Smooth muscle cell (in vitro differentiated cells): Measurements from ENCODE around the gene PRKAG1. TPM values are rescaled to one million over a fixed set of nuclear protein-coding genes. Genes with fewer than 3 reads are reported as not detected.

ENCODE experiments used
- DNase-seq: peaks from one replicate; lab custom pipeline; 2025; ENCODE audit not compliant: unreplicated experiment; lab: John Stamatoyannopoulos, UW
- H2AFZ ChIP-seq: fragments of 200-600 bp; sonication (generic); 2 replicates; pipeline ENCODE4 v1.6.0; 2016; ENCODE audit warnings: antibody characterized with exemption, low read depth, mild to moderate bottlenecking
- H3F3A ChIP-seq: fragments of 200-600 bp; sonication (generic); 2 replicates; pipeline ENCODE4 v1.6.0; 2017; ENCODE audit warnings: antibody characterized with exemption, low read depth
- H3K27ac ChIP-seq: fragments of 200-600 bp; sonication (generic); 2 replicates; pipeline ENCODE4 v1.5.1; 2016; ENCODE audit warnings: low read depth, mild to moderate bottlenecking
- H3K27me3 ChIP-seq: fragments of 200-600 bp; sonication (generic); 2 replicates; pipeline ENCODE4 v1.6.1; 2016; ENCODE audit warnings: low read depth, mild to moderate bottlenecking
- H3K36me3 ChIP-seq: fragments of 200-600 bp; sonication (generic); 2 replicates; pipeline ENCODE4 v1.5.1; 2016; ENCODE audit warnings: low read depth
- H3K4me1 ChIP-seq: fragments of 200-600 bp; sonication (generic); 2 replicates; pipeline ENCODE4 v1.5.1; 2016; ENCODE audit warnings: low read depth
- H3K4me2 ChIP-seq: fragments of 200-600 bp; sonication (generic); 2 replicates; pipeline ENCODE4 v1.6.0; 2016; ENCODE audit warnings: mild to moderate bottlenecking
- H3K4me3 ChIP-seq: fragments of 200-600 bp; sonication (generic); 2 replicates; pipeline ENCODE4 v1.5.1; 2016; ENCODE audit warnings: mild to moderate bottlenecking
- H3K79me2 ChIP-seq: fragments of 200-600 bp; sonication (generic); 2 replicates; pipeline ENCODE4 v1.6.0; 2016; ENCODE audit warnings: low read depth, mild to moderate bottlenecking
- H3K9ac ChIP-seq: fragments of 200-600 bp; sonication (generic); 2 replicates; pipeline ENCODE4 v1.6.0; 2016; ENCODE audit warnings: low read depth
- H3K9me3 ChIP-seq: fragments of 200-600 bp; sonication (generic); replicated peaks from 2 replicates; pipeline ENCODE4 v1.5.1; 2016; ENCODE audit warnings: low read depth
- H4K20me1 ChIP-seq: fragments of 200-600 bp; sonication (generic); 2 replicates; pipeline ENCODE4 v1.6.0; 2016; ENCODE audit warnings: low read depth
- WGBS: methylation state at CpG from one replicate; pipeline ENCODE4 v1.1.7; 2016; ENCODE audit warnings: low lambda C conversion rate; 5-methylcytosine and 5-hydroxymethylcytosine counted together
- polyA plus RNA-seq: library from polyadenylated mRNA; unstranded; fragments of >200 nt; fragmentation: Nextera tagmentation; extraction: Ambion mirVana; gene quantifications from 2 replicates; pipeline ENCODE4 v1.2.1, GENCODE V29; 2016
- total RNA-seq: library from RNA; depleted of rRNA; stranded (reverse); fragments of >200 nt; gene quantifications from 2 replicates; pipeline ENCODE4 v1.2.3, GENCODE V29; 2014
- TF ChIP-seq, protein P1 (sequence below): fragments of 200-600 bp; sonication (generic); IDR thresholded peaks from 2 replicates; pipeline ENCODE4 v1.5.1; 2017; ENCODE audit warnings: borderline replicate concordance, mild to moderate bottlenecking, antibody characterized with exemption; ENCODE audit not compliant: insufficient read depth, poor library complexity, severe bottlenecking

PRKAG1 gene
- total and polyA plus RNA-seq, 2 experiments from 2014 or later = 42.5 to 62.6 TPM

GRCh38 chr12:48961801-48962200, 56.8 kb downstream of the PRKAG1 start:
- Histone ChIP-seq H3K9me3 (no peaks in the 10 kb centered on the region), H3K4me1 (no peaks in the 10 kb centered on the region), H4K20me1 (no peaks in the 10 kb centered on the region), H3K79me2 (no peaks in the 10 kb centered on the region), H3K4me2 (no peak overlapping the region), H3K4me3 (no peak overlapping the region), H2AFZ (no peak overlapping the region), H3K27me3 (peaks cover 4% of the 10 kb centered on the region), H3K27ac (no peak overlapping the region), H3F3A (no peaks in the 10 kb centered on the region), H3K36me3 (no peaks in the 10 kb centered on the region), H3K9ac (no peak overlapping the region)
- DNase-seq = no peak
- TF ChIP-seq, protein P1, sequence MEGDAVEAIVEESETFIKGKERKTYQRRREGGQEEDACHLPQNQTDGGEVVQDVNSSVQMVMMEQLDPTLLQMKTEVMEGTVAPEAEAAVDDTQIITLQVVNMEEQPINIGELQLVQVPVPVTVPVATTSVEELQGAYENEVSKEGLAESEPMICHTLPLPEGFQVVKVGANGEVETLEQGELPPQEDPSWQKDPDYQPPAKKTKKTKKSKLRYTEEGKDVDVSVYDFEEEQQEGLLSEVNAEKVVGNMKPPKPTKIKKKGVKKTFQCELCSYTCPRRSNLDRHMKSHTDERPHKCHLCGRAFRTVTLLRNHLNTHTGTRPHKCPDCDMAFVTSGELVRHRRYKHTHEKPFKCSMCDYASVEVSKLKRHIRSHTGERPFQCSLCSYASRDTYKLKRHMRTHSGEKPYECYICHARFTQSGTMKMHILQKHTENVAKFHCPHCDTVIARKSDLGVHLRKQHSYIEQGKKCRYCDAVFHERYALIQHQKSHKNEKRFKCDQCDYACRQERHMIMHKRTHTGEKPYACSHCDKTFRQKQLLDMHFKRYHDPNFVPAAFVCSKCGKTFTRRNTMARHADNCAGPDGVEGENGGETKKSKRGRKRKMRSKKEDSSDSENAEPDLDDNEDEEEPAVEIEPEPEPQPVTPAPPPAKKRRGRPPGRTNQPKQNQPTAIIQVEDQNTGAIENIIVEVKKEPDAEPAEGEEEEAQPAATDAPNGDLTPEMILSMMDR = no peak

GRCh38 chr12:48961331-48961730, 57.2 kb downstream of the PRKAG1 start:
- 49% methylated on average over 4 of the region's 4 CpGs for WGBS
- H3K9ac ChIP-seq = no peak overlapping the region
- TF ChIP-seq, protein P1 = no peak

GRCh38 chr12:48960834-48961233, 57.7 kb downstream of the PRKAG1 start:
- no peak overlapping the region for H3K4me3 ChIP-seq
- H3K9ac ChIP-seq = no peak overlapping the region
- H3K4me2 ChIP-seq = no peak overlapping the region
- TF ChIP-seq, protein P1 = no peak
- H3K27ac ChIP-seq = no peak overlapping the region
- peaks cover 3% of the 10 kb centered on the region for H3K4me1 ChIP-seq
- H2AFZ ChIP-seq = no peak overlapping the region
- peaks cover 4% of the 10 kb centered on the region for H3K79me2 ChIP-seq
- H3K36me3 ChIP-seq = no peaks in the 10 kb centered on the region
- 83% methylated on average over 3 of the region's 3 CpGs for WGBS
- H3F3A ChIP-seq = peaks cover 2% of the 10 kb centered on the region
- no peaks in the 10 kb centered on the region for H3K9me3 ChIP-seq
- peaks cover 4% of the 10 kb centered on the region for H3K27me3 ChIP-seq
- no peak for DNase-seq
- peaks cover 4% of the 10 kb centered on the region for H4K20me1 ChIP-seq

More at GRCh38 chr12:48961331-48961730, 57.2 kb downstream of the PRKAG1 start:
- Histone ChIP-seq H3F3A (no peaks in the 10 kb centered on the region), H3K79me2 (no peaks in the 10 kb centered on the region), H3K4me2 (no peak overlapping the region), H3K4me3 (no peak overlapping the region), H4K20me1 (no peaks in the 10 kb centered on the region), H3K36me3 (no peaks in the 10 kb centered on the region), H3K27ac (no peak overlapping the region), H3K4me1 (no peaks in the 10 kb centered on the region), H2AFZ (no peak overlapping the region), H3K9me3 (no peaks in the 10 kb centered on the region), H3K27me3 (peaks cover 4% of the 10 kb centered on the region)
- DNase-seq = no peak

DNA sequence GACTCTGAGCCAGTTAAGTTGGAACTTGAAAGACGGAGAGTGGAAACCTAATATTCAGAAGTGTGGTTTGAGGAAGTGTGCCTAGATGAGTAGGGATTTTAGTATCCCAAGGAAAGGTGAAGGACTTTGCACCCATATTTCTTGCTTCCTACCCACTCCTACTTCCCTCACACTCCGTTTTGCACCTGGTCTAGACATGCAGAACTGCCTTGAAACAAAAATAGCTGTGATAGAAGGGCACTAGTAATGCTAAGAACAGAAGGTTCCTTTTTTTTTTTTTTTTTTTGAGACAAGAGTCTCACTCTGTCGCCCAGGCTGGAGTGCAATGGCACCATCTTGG, 60.6 kb downstream of the PRKAG1 start:
- Histone ChIP-seq H4K20me1 (peaks cover 33% of the 10 kb centered on the region), H3K9ac (peak overlapping the region; percentile 92), H3K4me2 (peak overlapping the region; percentile 96), H3K36me3 (no peaks in the 10 kb centered on the region), H3K9me3 (no peaks in the 10 kb centered on the region), H3K27me3 (no peaks in the 10 kb centered on the region), H3F3A (peaks cover 10% of the 10 kb centered on the region), H3K4me1 (peaks cover 16% of the 10 kb centered on the region), H3K79me2 (peaks cover 32% of the 10 kb centered on the region), H3K4me3 (peak overlapping the region; percentile 90), H3K27ac (peak overlapping the region; percentile 82), H2AFZ (peak overlapping the region; percentile 94)
- DNase-seq = no peak
- TF ChIP-seq, protein P1 = no peak
- 33% methylated on average over 2 of the region's 3 CpGs for WGBS
